GM19372 (cell line): ENCODE measurements around the gene CRY2.
A peak's percentile ranks its signal among the peaks of the same experiment; 100 is the strongest.
"Not testable (repeated sequence)": the region's sequence is repeated elsewhere in the genome, so short reads cannot be mapped to it uniquely, and the experiment has no call there.

Experiments used
- ATAC-seq: cut with Tn5 transposase; IDR thresholded peaks from one replicate; pipeline ENCODE4 v1.9.1; 2021; ENCODE audit warnings: mild to moderate bottlenecking, low read depth, moderate library complexity; ENCODE audit not compliant: unreplicated experiment

Gene CRY2

GRCh38 chr11:45811109-45811435 lies 36.2 kb upstream of the CRY2 start:
- no peak for ATAC-seq

DNA sequence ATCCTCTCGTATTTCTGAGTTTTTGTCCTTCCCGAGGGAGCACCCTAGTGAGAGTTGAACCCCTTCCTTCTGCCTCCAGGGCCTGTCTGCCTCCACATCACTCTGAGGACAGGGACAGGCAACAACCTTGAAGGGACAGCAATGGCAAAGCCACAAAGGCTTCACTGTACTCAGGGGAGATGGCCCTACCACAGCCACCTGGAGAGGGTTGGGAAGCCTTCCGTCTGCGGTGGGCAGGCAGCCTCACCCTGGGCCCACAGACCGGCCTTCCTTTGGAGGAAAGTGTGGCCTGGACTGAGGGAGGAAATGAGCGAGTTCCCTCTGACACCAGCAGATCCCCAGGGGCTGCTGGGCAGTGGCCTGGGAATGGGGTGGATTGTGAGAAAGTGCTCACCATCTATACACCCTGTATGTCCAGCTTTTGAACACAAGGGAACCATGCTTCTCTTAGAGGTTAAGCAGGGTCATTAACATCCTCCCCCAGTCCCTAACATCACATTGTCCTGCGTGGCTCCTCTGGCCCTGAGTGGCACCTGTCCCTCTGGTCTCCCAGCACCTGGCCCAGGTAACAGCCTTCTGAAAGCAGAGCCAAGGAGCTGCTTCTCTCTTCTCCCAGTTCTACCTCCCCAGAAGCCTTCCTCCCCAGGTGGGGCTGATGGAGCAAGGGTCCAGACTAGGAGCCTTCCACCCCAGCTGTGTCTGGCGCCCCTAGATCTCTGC lies 35.5 kb upstream of the CRY2 start:
- no peak for ATAC-seq

- no peak for ATAC-seq
These were observed 34.4 kb upstream of the CRY2 start for GRCh38 chr11:45812581-45813548.

DNA sequence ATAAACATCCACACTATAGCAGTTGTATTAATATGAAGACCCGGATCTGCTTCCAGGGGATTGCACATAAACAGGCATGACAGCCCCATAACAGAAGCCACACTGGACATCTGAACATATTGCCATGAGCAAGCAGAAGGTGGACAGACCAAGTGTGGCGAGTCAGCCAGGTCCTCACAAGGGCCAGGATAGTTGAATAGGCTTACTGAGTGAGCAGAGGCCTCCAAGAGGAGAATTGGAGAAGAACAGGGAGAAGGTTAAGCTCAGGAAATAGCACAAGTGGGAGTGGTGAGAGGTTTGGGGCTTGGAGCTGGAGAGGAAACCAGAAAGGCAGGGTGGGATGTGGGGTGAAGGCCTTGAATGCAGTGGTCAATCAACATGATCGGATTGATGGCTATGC lies 31.5 kb upstream of the CRY2 start:
- ATAC-seq, result no peak

- no peak for ATAC-seq
These were observed 30.7 kb upstream of the CRY2 start for GRCh38 chr11:45816614-45817013.

DNA sequence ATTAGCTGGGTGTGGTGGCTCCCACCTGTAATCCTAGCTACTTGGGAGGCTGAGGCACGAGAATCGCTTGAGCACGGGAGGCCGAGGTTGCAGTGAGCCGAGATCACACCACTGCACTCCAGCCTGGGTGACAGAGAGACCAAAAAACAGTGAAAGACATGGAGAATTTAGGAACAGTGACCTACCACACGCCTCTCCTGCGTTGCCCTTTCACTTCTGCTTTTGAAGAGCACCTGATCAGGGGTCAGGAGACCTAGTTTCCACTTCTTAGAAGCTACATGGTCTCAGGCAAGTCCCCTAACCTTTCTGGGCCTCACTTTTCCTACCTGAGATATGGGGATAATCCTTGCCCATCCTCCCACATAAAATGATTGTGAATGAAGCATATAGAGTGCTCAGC lies 30.1 kb upstream of the CRY2 start:
- peak; percentile 90 for ATAC-seq

- no peak for ATAC-seq
These were observed 28.2 kb upstream of the CRY2 start for GRCh38 chr11:45818961-45819605.

DNA sequence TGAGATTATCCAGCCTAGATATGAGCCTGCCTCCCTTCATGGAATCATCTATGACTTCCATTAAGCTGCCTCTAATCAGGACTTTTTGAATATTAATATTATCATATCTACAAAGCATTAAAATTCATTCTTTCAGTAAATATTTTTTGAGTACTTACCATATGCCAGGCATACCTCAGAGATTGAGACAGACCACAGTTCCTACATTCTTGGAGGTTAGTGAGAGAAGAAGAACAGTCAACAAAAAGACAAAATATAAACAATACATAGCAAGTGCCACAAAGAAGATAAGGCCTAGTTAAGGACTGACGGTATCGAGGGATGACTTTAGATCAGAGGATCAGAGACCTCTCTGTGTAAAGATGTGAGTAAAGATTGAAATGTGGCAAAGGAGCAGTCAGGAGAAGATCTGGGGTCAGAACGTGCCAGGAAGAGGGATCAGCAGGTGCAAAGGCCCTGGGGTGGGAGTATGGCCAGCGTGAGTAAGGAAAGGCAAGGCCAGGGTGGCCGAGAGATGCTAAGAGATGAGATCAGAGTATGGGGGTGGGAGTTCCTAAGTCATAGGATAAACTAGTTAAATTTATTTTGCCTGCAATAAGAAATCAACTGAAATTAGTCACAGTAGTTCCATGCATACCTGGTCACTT lies 26.9 kb upstream of the CRY2 start:
- no peak for ATAC-seq

DNA sequence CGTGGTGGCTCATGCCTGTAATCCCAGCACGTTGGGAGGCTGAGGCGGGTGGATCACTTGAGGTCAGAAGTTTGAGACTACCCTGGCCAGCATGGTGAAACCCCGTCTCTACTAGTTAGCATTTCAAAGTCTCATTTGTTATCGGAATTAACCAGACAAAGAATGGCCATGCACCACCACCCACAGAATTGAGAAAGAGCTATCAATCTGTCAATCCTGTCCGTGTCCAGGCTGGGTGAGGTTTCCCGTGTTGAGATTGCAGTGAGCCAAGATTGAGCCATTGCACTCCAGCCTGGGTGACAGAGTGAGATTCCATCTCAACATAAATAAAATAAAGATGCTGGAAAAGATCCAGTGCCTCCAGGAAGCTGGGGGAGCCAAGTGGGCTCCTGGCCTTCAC lies 20.8 kb upstream of the CRY2 start:
- not testable (repeated sequence) for ATAC-seq

DNA sequence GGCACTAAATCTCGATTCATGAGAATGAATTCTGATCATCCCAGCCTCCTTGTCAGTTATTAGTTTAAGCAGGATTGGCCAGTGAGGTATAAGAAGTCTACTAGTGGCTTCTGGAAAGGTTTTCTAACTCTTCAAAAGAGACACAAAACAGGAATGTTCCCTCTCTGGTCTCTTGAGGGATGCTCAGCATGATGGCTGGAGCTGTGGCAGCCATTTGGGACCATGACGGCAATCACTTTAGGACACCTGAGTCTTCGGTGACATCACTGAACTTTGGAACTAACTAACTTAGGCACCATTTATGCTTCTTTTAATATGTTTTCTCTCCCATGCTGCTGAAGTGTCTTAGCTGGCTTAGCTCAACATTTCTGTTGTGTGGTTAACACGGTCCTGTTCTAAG lies 20.2 kb upstream of the CRY2 start:
- no peak for ATAC-seq

DNA sequence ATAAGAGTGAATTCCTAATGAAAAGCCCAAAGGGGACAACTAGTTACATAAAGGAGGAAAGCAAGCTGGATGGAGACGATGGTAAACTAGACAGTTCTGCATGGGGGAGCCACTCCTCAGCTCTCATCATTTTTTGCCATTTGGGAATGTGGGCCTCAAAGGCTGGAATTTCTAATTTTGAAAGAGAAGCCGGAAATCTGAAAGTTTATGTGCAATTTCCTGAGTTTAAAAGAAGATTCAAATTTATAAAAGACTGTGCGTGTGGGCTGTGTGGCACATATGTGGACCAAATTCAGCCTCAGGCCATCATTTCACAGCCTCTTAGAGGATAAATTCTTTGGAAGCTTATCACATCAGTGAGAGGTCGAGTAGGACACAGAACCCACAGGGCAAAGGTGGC lies 18.3 kb upstream of the CRY2 start:
- ATAC-seq, result no peak

GRCh38 chr11:45830596-45830995 lies 16.7 kb upstream of the CRY2 start:
- ATAC-seq, result no peak

DNA sequence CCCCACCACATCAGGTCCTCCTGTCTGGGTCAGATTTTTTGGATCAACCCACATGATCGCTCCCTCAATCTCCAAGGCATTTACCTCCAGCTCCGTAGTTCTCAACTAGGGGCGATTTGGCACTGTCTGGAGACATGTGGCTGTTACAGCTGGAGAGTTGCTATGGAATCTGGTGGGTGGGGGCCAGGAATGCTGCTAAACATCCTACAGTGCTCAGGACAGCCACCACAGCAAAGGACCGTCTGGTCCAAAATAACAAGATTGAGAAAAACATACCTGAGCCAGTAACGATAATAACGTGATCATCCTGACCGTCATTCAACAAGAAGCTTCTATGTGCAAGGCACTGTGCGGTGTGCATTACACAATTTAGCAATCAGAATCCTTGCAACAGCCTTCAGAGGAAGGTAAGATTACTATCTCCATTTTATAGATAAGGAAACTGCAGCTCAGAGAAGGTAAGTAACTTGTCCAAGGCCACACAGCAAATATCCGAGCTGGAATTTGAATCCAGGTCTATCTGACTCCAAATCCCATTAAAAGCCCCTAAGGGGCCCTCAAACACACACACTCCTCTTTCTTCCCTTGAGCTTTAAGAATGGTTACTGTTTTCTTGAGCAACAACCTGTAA lies 14.3 kb upstream of the CRY2 start:
- ATAC-seq, result no peak

- ATAC-seq, result no peak
These were observed 13.5 kb upstream of the CRY2 start for GRCh38 chr11:45833761-45834160.

DNA sequence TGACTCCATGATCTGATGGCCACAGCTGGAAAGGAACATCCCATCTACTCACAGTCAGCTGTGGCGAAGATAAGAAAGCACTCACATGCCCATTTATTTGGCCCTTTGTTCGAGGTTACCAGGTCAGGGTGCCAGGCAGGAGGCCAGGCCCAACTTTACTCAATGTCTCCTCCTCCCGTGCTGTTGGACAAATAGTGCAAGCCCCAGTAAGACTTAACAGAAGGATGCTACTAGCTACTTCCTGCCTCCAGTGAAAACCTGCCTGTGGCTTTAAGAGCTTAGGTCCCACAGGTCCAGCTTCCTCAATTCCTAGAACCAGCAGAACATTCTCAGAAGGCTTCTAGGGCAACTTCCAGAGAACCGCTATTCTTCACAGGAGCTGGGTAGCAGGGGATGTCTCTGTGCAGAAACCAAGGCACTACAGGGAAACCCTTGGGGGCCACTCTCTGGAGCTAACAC lies 12.9 kb upstream of the CRY2 start:
- no peak for ATAC-seq

GRCh38 chr11:45839204-45839603 lies 8.1 kb upstream of the CRY2 start:
- ATAC-seq, result no peak

GRCh38 chr11:45840251-45840650 lies 7.0 kb upstream of the CRY2 start:
- ATAC-seq, result not testable (repeated sequence)

DNA sequence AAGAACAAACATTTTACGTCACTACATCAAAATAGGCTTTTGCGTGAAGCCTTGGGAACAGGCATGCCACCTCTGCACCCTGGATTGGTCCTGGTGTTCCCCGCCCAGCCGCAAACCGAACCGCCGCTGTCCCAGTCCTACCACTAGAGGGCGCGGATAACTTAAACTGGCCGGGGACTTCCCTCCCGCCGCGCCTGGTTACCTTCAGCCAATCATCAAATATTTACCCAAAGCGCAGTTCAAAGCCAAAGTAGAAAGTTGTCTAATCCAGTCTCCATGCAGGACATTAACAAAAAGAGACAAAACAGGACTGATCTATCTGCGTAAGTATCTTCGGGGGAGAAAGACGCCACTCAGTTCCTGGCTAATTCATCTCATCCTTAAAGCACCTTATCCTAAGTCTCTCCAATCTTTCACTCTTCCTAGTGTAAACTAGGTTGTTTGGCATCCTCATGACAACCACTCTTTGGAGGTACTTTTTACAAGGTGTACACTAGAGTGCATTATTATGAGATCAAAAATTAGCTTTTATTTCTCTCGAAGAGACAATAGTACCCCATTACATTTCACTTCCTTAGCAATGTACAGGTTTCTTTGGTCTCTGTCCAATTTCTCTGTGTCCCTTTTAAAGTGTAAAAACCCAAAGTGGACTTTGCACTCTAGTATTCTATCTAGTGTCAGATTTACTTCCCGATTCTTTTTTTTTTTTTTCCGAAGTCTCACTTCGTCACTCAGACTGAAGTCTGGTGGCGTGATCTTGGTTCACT lies 3.9 kb upstream of the CRY2 start:
- peak; percentile 22 for ATAC-seq

- no peak for ATAC-seq
These were observed 2.3 kb upstream of the CRY2 start for GRCh38 chr11:45844822-45845578.
